Measurements from ENCODE around the gene PRDM16.

GRCh38 chr1:3352952-3353331 lies 283.9 kb downstream of the PRDM16 start:
- TF ChIP-seq SUZ12 (IDR thresholded peaks at IDR 0.05; ENCODE audit: extremely low read depth, insufficient read depth, insufficient read length): no peak
- no peak for TF ChIP-seq YY1 (IDR thresholded peaks at IDR 0.05; ENCODE audit: insufficient read depth, insufficient read length)
